GM23248 (cell line): Measurements from ENCODE around the gene TULP4.

ENCODE experiments used
- EZH2 ChIP-seq: fragments of 200-600 bp; sonication (generic); IDR thresholded peaks from 2 replicates; pipeline ENCODE4 v1.6.1; 2018; ENCODE audit warnings: antibody characterized with exemption, mild to moderate bottlenecking; ENCODE audit not compliant: insufficient read depth, poor library complexity, severe bottlenecking
- EZH2phosphoT487 ChIP-seq: fragments of 200-600 bp; sonication (generic); IDR thresholded peaks from 2 replicates; pipeline ENCODE4 v1.6.1; 2018; ENCODE audit warnings: antibody characterized with exemption, moderate library complexity, mild to moderate bottlenecking, low read depth; ENCODE audit not compliant: insufficient read depth

- TF ChIP-seq EZH2phosphoT487, result no peak
- TF ChIP-seq EZH2, result no peak
Observed at GRCh38 chr6:158559338-158559894, 247.2 kb downstream of the TULP4 start.
